ENCODE results near the gene RAB40B. TPM values are rescaled to one million over a fixed set of nuclear protein-coding genes. Genes with fewer than 3 reads are reported as not detected.

Gene RAB40B
- total RNA-seq, 2 donors from 2014 or later: 18.2 to 39.9 TPM

DNA sequence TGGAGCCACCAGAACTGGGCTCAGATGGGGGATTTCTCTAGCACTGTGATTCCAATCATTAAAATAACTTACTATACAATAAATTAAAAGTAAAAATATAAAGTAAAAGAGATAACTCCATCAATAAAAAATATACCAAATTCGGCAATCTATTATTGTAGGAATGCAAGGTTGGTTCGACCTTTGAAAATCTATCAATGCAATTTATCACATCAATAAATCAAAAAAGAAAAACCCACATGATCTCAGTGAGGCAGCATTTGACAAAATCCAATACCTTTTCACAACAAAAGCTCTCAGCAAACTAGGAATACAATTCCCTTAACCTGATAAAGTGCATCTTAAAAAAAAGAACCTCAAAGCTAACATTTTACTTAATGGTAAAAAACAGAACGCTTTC, 17.0 kb downstream of the RAB40B start:
- Histone ChIP-seq H3K4me3 (no peak overlapping the region), H3K4me1 (peaks cover 19% of the 10 kb centered on the region), H3K27me3 (no peaks in the 10 kb centered on the region), H3K36me3 (replicated peaks in 1 of 2; ENCODE audit: insufficient read depth in 1 of 2, low read depth in 2 of 2) (no peaks in the 10 kb centered on the region), H3K9me3 (no peaks in the 10 kb centered on the region), H3K27ac (no peak overlapping the region)
- ATAC-seq: no peak
- 98% methylated on average over 3 of the region's 3 CpGs for WGBS, 2 donors
- DNase-seq: no peak
- intact Hi-C loops (cut with DNase I): no loop called here
- TF ChIP-seq, protein P1, sequence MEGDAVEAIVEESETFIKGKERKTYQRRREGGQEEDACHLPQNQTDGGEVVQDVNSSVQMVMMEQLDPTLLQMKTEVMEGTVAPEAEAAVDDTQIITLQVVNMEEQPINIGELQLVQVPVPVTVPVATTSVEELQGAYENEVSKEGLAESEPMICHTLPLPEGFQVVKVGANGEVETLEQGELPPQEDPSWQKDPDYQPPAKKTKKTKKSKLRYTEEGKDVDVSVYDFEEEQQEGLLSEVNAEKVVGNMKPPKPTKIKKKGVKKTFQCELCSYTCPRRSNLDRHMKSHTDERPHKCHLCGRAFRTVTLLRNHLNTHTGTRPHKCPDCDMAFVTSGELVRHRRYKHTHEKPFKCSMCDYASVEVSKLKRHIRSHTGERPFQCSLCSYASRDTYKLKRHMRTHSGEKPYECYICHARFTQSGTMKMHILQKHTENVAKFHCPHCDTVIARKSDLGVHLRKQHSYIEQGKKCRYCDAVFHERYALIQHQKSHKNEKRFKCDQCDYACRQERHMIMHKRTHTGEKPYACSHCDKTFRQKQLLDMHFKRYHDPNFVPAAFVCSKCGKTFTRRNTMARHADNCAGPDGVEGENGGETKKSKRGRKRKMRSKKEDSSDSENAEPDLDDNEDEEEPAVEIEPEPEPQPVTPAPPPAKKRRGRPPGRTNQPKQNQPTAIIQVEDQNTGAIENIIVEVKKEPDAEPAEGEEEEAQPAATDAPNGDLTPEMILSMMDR (IDR thresholded peaks at IDR 0.05): no peak

DNA sequence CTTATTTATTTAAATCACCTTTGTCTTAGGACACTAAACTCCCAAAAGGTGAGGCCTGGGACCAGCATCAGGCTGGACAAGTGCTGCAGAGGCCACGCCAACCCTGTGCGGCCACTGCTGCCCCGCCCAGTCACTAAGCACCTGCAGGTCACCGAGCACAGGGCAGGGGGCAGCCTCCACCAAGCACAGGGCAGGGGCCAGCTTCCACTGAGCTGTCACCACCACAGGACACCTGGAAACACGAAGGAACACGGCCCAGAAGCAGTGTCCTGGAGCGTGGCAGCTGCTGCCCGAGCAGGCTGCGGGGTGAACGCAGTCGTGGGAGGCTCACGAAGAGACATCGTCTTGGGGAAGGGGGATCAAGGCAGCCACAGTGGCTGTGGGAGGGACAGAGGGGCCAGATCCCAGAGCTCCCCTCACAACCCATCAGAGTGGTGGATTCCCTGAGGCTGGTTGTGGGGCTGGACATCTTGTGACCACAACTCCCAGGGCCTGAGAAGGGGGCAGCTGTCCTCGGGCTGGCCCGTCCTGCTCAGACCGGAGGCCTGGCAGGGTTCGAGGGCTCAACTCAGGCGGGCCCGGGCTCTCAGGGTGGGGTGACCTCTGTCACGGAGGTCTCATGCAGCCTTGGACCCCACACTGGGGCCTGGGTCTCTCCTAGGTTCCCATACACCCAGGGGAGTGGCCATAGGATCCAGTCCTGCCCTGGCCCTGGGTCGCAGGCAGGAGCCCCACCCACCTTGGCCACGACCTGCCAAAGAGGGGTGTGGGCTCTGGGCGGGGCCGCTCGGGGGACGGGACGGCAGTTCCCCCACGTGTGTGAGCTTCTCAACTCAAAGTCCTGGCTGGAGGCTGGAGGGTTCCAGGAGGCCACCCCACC, 18.7 kb downstream of the RAB40B start:
- H3K4me1 ChIP-seq: peaks cover 14% of the 10 kb centered on the region
- no peaks in the 10 kb centered on the region for H3K9me3 ChIP-seq
- H3K36me3 ChIP-seq (replicated peaks in 1 of 2; ENCODE audit: insufficient read depth in 1 of 2, low read depth in 2 of 2): no peaks in the 10 kb centered on the region
- ATAC-seq (peak; percentile 13), DNase-seq (no peak)
- TF ChIP-seq POLR2A (IDR thresholded peaks at IDR 0.05): no peak
- TF ChIP-seq, protein P1 (IDR thresholded peaks at IDR 0.05): no peak
- intact Hi-C loops (cut with DNase I): no loop called here
- 91 to 95% methylated on average over 17 to 24 of the region's 28 CpGs for WGBS, 2 donors
- H3K27ac ChIP-seq: no peak overlapping the region
- no peak overlapping the region for H3K4me3 ChIP-seq
- H3K27me3 ChIP-seq: no peaks in the 10 kb centered on the region

DNA sequence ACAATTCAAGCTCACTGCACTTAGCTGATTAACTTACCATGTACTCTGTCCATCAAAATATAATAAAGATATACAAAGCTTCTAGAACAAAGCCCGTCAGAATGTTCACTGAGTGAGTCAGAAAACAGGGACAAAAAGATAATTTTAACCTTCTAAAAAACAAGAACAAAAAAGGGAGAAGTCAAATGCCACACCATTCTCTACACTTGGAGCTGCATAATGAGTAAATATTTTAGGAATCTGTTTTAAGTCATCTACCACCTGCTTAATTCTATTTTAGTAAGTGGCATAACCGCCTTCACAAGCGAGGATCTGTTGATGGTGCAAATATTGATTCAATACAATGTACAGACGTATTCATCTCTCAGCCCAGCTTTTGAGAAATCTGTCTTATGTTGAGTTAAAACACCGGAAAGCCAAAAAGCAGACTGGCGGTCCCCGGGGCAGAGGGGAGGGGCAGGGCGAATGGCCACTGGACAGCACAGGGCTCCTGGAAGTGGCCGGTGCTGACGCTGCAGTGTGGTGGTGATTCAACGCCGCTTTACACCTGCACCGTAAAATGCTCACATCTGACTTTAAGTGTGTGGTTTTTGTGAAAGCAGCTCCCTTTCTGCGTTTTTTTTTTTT, 20.1 kb downstream of the RAB40B start:
- Histone ChIP-seq H3K27ac (no peak overlapping the region), H3K4me3 (no peak overlapping the region), H3K27me3 (no peaks in the 10 kb centered on the region), H3K4me1 (no peaks in the 10 kb centered on the region), H3K36me3 (replicated peaks in 1 of 2; ENCODE audit: insufficient read depth in 1 of 2, low read depth in 2 of 2) (no peaks in the 10 kb centered on the region), H3K9me3 (no peaks in the 10 kb centered on the region)
- TF ChIP-seq, protein P1 (IDR thresholded peaks at IDR 0.05): no peak
- no peak for TF ChIP-seq POLR2A (IDR thresholded peaks at IDR 0.05)
- WGBS, 2 donors: 78 to 87% methylated on average over 12 to 14 of the region's 14 CpGs
- intact Hi-C loops (cut with DNase I): no loop called here
- no peak for DNase-seq
- ATAC-seq: no peak

DNA sequence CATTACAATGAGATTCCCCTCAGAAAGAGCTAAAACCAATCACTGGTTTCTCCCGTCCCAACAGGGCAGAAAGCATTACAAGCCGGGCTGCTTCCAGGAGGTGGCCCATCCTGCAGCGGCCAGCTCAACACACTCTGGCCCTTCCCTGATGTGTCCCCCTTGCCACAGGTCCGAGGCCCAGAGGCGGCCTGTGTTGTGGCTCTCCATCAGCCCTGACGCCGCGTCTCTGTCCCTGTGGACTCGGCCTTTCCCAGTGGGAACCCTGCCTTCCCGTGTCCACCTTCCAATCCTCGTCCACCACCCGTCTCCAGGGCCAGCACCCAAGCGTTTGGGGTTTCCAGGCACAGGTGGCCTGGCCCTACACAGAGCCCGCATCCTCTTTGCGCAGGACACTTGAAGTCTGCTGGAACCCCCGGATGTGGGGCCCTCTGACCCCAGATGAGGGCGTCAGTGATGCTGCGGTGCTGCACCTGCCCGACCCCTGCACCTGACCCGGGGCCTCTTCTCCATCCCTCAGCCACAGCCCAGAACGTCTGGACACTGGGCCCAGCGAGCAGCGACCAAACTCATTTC, 21.1 kb downstream of the RAB40B start:
- ATAC-seq (no peak), DNase-seq (no peak)
- H3K27me3 ChIP-seq: no peaks in the 10 kb centered on the region
- TF ChIP-seq POLR2A (IDR thresholded peaks at IDR 0.05): no peak
- TF ChIP-seq, protein P1 (IDR thresholded peaks at IDR 0.05): no peak
- no peak overlapping the region for H3K4me3 ChIP-seq
- H3K27ac ChIP-seq: no peak overlapping the region
- intact Hi-C loops (cut with DNase I): no loop called here
- no peaks in the 10 kb centered on the region for H3K36me3 ChIP-seq (replicated peaks in 1 of 2; ENCODE audit: insufficient read depth in 1 of 2, low read depth in 2 of 2)
- H3K4me1 ChIP-seq: no peaks in the 10 kb centered on the region
- 88% methylated on average over 19 to 21 of the region's 23 CpGs for WGBS, 2 donors
- no peaks in the 10 kb centered on the region for H3K9me3 ChIP-seq
